Thymus (tissue), 11 donors: ENCODE measurements around the gene ABCG1. TPM values are rescaled to one million over a fixed set of nuclear protein-coding genes. Genes with fewer than 3 reads are reported as not detected.

Source experiments
- DNase-seq, 9 donors: peaks; one replicate each; pipeline ENCODE4 v3.0.0-alpha.2; 2013; ENCODE audit warnings: low spot score in 9 of 9, low read depth in 6 of 9, missing footprints in 1 of 9
- H3K27ac ChIP-seq, 2 donors: one replicate each; pipeline ENCODE4 v1.5.1; 2013; ENCODE audit warnings: control low read depth in 1 of 2, low read depth in 1 of 2, low read length in 1 of 2, mild to moderate bottlenecking in 1 of 2, moderate library complexity in 1 of 2
- H3K27me3 ChIP-seq, 2 donors: one replicate each; pipeline ENCODE4 v1.5.1; 2013; ENCODE audit warnings: low read length in 1 of 2; ENCODE audit not compliant: control insufficient read depth in 2 of 2, insufficient read depth in 1 of 2
- H3K36me3 ChIP-seq, 2 donors: one replicate each; pipeline ENCODE4 v1.5.1; 2013; ENCODE audit warnings: low read length in 1 of 2, mild to moderate bottlenecking in 1 of 2, moderate library complexity in 1 of 2; ENCODE audit not compliant: control insufficient read depth in 2 of 2, insufficient read depth in 2 of 2
- H3K4me1 ChIP-seq, 2 donors: one replicate each; pipeline ENCODE4 v1.5.1; 2013; ENCODE audit warnings: low read length in 2 of 2; ENCODE audit not compliant: control insufficient read depth in 2 of 2, insufficient read depth in 2 of 2
- H3K4me3 ChIP-seq, 2 donors: one replicate each; pipeline ENCODE4 v1.5.1; 2013; ENCODE audit warnings: low read length in 2 of 2, control low read depth in 1 of 2, mild to moderate bottlenecking in 1 of 2
- H3K9me3 ChIP-seq, 2 donors: one replicate each; pipeline ENCODE4 v1.5.1; 2013; ENCODE audit warnings: low read length in 1 of 2, mild to moderate bottlenecking in 1 of 2; ENCODE audit not compliant: control insufficient read depth in 2 of 2, insufficient read depth in 1 of 2
- WGBS: extraction: QIAGEN DNeasy Blood & Tissue Kit; methylation state at CpG from one replicate; pipeline ENCODE4 v1.1.7; 2013; 5-methylcytosine and 5-hydroxymethylcytosine counted together
- polyA plus RNA-seq: library from polyadenylated mRNA; stranded (reverse); fragments of 200-250 nt; gene quantifications from one replicate; pipeline ENCODE4 v1.2.3, GENCODE V29; 2013
- total RNA-seq: library from RNA; stranded (reverse); fragments of 120-200 nt; gene quantifications from one replicate; pipeline ENCODE4 v1.2.4, GENCODE V29; 2013
- donor health status: healthy.

The ABCG1 gene
- total and polyA plus RNA-seq, 2 donors, result 20.5 to 28.8 TPM

- DNase-seq, result no peak
- peaks cover 0 to 5% of the 10 kb centered on the region in 2 donors for H3K9me3 ChIP-seq
- H3K27me3 ChIP-seq, result no peaks in the 10 kb centered on the region
- H3K36me3 ChIP-seq, result no peaks in the 10 kb centered on the region
- WGBS, result 99% methylated on average over 4 of the region's 4 CpGs
- H3K4me1 ChIP-seq, result peaks cover 9 to 46% of the 10 kb centered on the region in 2 donors
- H3K27ac ChIP-seq, result no peak overlapping the region
- no peak overlapping the region for H3K4me3 ChIP-seq
These were observed 36.9 kb downstream of the ABCG1 start for GRCh38 chr21:42255825-42256224.

DNA sequence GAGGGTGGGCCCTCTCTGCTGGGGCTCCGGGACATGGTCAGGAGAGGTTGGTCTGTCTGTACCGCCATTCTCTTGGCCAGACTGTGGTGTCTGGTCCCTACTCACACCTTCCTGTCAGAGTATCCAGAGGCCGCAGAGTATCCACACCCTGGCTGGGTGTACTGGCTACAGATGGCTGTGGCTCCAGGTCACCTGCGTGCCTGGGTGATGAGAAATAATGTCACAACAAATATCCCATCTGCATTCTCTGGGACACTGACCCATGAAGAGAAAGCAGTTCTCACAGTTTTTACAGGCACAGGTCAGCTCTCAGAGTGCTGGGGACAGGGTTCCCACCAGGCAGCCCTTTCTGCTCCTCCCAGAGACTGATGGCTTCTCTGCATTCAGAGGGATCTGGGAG is 37.4 kb downstream of the ABCG1 start:
- WGBS, result over 99% methylated on average over 4 of the region's 4 CpGs
- no peak for DNase-seq
- H3K27me3 ChIP-seq, result no peaks in the 10 kb centered on the region
- peaks cover 0 to 5% of the 10 kb centered on the region in 2 donors for H3K9me3 ChIP-seq
- peaks cover 9 to 44% of the 10 kb centered on the region in 2 donors for H3K4me1 ChIP-seq
- H3K27ac ChIP-seq, result no peak overlapping the region
- no peak overlapping the region for H3K4me3 ChIP-seq
- peaks cover 0 to 3% of the 10 kb centered on the region in 2 donors for H3K36me3 ChIP-seq

- WGBS, result 96% methylated on average over 12 of the region's 12 CpGs
- H3K27ac ChIP-seq, result no peak overlapping the region
- no peak overlapping the region for H3K4me3 ChIP-seq
- H3K4me1 ChIP-seq, result peaks cover 9 to 41% of the 10 kb centered on the region in 2 donors
- no peaks in the 10 kb centered on the region for H3K9me3 ChIP-seq
- peaks cover 4 to 8% of the 10 kb centered on the region in 2 donors for H3K36me3 ChIP-seq
- no peaks in the 10 kb centered on the region for H3K27me3 ChIP-seq
- DNase-seq, result no peak
These were observed 38.3 kb downstream of the ABCG1 start for GRCh38 chr21:42257091-42257765.

DNA sequence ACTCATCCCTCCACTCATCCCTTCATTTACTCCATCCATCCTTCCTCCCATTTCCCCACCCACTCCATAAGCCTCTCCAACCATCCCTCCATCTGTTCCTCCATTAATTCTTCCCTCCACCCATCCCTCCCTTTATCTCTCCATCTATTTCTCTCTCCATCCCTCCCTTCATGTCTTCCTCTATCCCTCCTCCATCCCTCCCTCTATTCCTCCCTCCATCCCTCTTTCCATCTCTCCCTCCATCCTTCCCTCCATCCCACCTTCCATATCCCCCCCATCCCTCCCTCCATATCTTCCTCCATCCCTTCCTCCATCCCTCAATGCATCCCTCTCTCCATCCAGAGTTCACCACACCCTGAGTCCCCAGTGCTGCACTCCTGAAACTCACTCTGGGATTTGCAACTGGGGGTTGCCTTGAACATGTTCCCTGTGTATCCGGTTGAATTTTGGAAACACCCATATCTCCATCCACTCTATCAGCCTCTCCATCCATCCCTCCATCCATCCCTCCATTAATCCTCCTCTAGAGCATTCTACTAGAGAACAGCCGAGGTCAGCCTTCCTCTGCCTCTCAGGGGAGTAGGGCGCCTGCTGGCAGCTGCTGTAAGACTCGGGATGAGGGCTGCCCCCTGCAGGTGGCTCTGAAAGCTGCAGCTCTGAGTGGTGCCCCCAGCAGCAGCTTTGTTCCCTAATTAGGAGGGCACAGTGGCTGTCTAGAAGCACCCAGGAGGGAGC is 39.4 kb downstream of the ABCG1 start:
- H3K4me1 ChIP-seq, result peaks cover 9 to 43% of the 10 kb centered on the region in 2 donors
- H3K27me3 ChIP-seq, result no peaks in the 10 kb centered on the region
- WGBS, result 27% methylated on average over 4 of the region's 4 CpGs
- peaks cover 4 to 13% of the 10 kb centered on the region in 2 donors for H3K36me3 ChIP-seq
- no peaks in the 10 kb centered on the region for H3K9me3 ChIP-seq
- H3K4me3 ChIP-seq, result no peak overlapping the region
- H3K27ac ChIP-seq, result no peak overlapping the region
- peak; percentile 56 to 88 (median 69) for DNase-seq

GRCh38 chr21:42258885-42259407 is 40.0 kb downstream of the ABCG1 start:
- H3K36me3 ChIP-seq, result peaks cover 7 to 16% of the 10 kb centered on the region in 2 donors
- WGBS, result 86% methylated on average over 9 of the region's 9 CpGs
- no peak overlapping the region for H3K4me3 ChIP-seq
- peaks cover 9 to 42% of the 10 kb centered on the region in 2 donors for H3K4me1 ChIP-seq
- H3K27me3 ChIP-seq, result no peaks in the 10 kb centered on the region
- no peaks in the 10 kb centered on the region for H3K9me3 ChIP-seq
- no peak overlapping the region for H3K27ac ChIP-seq
- no peak for DNase-seq

DNA sequence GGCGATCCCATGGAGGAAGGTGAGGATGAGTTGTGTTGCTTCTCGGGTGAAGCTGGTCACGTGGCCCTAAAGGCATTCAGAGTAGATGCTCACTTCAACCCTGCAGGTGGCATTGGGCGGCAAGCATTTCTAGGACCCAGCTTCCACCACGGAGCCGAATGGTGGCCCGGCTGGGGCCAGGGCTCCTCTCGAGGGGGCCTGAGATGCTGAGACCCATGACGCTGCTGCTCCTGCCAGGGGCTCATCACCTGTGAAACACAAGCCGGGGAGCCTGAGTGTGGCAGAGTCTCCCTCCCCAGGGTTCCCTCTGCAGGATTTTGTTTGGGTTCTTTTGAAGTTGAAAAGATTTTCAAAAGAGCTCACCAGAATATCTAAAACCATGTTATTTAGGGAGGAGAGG is 41.2 kb downstream of the ABCG1 start:
- no peak for DNase-seq
- H3K4me1 ChIP-seq, result peaks cover 15 to 41% of the 10 kb centered on the region in 2 donors
- no peaks in the 10 kb centered on the region for H3K9me3 ChIP-seq
- no peak overlapping the region for H3K27ac ChIP-seq
- peaks cover 8 to 17% of the 10 kb centered on the region in 2 donors for H3K36me3 ChIP-seq
- WGBS, result 47% methylated on average over 10 of the region's 10 CpGs
- no peaks in the 10 kb centered on the region for H3K27me3 ChIP-seq
- H3K4me3 ChIP-seq, result no peak overlapping the region

DNA sequence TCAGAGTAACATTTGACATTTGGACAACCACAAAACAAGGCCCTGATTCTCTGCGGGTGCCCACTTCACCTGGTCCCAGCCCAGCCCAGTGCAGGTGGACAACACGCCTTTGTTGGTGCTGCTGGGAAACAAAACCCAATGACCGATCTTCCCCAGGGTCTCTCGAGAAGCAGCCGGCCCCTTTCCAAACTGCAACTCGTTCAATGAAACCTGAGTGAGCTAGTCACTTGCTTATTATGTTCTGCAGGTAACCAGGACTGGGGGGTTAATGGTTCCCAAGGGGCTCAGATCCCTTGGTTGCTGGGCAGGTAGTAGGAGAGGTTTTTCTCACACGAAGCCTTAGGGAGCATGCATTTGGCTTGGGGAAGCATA is 42.9 kb downstream of the ABCG1 start:
- Histone ChIP-seq H3K27ac (no peak overlapping the region), H3K9me3 (no peaks in the 10 kb centered on the region), H3K4me1 (peaks cover 15 to 51% of the 10 kb centered on the region in 2 donors), H3K27me3 (no peaks in the 10 kb centered on the region), H3K36me3 (peaks cover 8 to 17% of the 10 kb centered on the region in 2 donors), H3K4me3 (no peak overlapping the region)
- DNase-seq, result no peak
- WGBS, result 97% methylated on average over 7 of the region's 7 CpGs

DNA sequence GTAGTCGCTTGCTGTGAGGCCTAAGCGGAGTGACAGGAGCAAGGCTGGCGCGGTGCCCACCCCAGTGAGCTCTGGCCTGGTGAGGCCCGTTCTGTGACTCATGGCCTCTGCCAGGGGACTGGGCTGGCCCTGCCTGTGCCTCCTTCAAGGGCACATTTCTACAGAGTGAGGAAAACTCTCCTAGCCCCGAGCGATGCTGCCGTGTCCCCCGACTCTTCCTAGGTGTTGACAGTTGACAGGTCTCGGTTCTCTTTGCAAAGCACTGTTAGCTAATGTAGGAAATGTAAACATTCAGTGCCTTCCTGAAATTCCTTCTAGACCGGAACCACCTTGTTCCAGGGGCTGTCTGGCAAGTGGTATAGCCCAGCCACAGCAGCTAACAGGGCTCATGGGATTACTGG is 43.9 kb downstream of the ABCG1 start:
- no peak overlapping the region for H3K4me3 ChIP-seq
- whole genome bisulfite sequencing, result 72% methylated on average over 11 of the region's 11 CpGs
- H3K36me3 ChIP-seq, result peaks cover 8 to 17% of the 10 kb centered on the region in 2 donors
- peaks cover 23 to 61% of the 10 kb centered on the region in 2 donors for H3K4me1 ChIP-seq
- peak overlapping the region in 1 of 2 donors; percentile 26 for H3K27ac ChIP-seq
- H3K9me3 ChIP-seq, result no peaks in the 10 kb centered on the region
- no peaks in the 10 kb centered on the region for H3K27me3 ChIP-seq
- DNase-seq, result no peak

GRCh38 chr21:42263591-42264131 is 44.7 kb downstream of the ABCG1 start:
- Histone ChIP-seq H3K4me1 (peaks cover 30 to 65% of the 10 kb centered on the region in 2 donors), H3K36me3 (peaks cover 8 to 17% of the 10 kb centered on the region in 2 donors), H3K4me3 (no peak overlapping the region), H3K9me3 (no peaks in the 10 kb centered on the region), H3K27ac (no peak overlapping the region), H3K27me3 (no peaks in the 10 kb centered on the region)
- 81% methylated on average over 18 of the region's 18 CpGs for WGBS
- DNase-seq, result no peak
